ENCODE data around the gene NDUFA13.
A peak's percentile ranks its signal among the peaks of the same experiment; 100 is the strongest.

Gene NDUFA13

GRCh38 chr19:19489804-19490204 is 26.2 kb upstream of the NDUFA13 start:
- no peak for DNase-seq

- DNase-seq, result peak; percentile 81
Measured at GRCh38 chr19:19490214-19490968, 25.6 kb upstream of the NDUFA13 start.

DNA sequence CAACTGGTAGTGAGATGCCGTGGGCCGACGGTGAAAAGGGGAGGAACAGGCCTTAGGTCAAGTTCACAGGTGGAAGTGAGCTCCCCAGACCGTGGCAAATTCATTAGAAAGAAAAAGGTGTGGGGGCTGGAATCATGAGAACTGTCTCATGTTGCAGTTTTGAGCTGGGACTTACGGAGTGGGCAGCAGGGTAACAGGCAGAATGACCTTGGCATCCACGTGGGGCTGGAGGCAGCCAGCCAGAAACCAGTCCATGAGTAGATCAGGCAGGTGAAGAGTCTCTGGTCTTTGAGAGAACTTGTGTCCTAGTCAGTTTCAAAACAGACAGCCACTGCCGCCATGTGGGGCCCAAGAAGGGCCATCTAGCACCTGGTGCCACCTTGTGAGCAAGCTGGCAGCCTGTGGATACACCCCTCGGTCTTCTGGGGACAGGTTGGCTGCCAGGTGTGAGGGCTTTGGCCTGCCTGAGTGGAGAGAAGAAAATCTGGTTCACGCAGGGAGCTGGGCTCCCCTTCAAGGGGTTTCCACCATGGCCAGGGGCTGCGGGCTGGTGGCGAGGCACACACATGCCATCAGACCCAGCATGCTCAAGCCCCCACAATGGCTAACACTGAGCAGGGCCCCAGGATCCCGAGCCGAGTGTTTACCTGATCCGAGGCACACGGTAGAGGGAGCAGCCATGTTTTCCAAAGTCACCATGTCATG is 24.6 kb upstream of the NDUFA13 start:
- DNase-seq, result no peak

- DNase-seq, result no peak
Measured at GRCh38 chr19:19492026-19492610, 23.9 kb upstream of the NDUFA13 start.

DNA sequence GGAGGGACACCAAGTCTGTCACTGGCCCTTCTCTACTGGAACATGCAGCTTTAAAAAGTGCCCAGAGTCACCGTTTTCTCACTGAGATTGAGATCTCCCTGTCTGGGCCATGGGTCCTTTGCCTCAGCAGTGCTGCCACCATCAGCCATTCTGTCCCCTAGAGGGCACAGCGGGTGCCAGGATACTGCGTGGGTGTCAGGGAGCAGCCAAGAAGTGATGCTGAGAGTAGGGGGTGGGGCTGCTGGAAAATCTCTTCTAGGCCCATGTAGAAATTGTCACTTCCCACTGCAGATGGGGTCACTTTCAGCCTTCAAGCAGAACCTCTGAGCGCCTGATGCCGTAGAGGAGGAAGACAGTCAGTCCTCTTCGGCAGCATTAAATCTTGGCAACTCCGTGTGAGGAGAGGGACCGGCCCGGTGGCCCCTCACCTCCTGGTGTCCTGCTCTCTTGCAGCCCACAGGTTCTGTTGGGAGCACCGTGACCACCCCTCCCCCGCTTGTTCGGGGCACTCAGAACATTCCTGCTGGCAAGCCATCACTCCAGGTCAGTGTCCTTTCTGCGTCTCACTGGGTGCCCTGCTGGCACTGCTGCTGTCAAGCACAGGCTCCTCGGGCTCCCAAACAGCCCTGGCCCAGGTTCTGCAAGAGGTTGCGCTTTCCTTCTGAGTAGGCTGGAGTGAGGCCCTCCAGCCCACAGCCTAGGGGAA is 22.0 kb upstream of the NDUFA13 start:
- DNase-seq, result no peak

- DNase-seq, result no peak
Measured at GRCh38 chr19:19495614-19496603, 20.1 kb upstream of the NDUFA13 start.

- no peak for DNase-seq
Measured at GRCh38 chr19:19498255-19498991, 17.6 kb upstream of the NDUFA13 start.

DNA sequence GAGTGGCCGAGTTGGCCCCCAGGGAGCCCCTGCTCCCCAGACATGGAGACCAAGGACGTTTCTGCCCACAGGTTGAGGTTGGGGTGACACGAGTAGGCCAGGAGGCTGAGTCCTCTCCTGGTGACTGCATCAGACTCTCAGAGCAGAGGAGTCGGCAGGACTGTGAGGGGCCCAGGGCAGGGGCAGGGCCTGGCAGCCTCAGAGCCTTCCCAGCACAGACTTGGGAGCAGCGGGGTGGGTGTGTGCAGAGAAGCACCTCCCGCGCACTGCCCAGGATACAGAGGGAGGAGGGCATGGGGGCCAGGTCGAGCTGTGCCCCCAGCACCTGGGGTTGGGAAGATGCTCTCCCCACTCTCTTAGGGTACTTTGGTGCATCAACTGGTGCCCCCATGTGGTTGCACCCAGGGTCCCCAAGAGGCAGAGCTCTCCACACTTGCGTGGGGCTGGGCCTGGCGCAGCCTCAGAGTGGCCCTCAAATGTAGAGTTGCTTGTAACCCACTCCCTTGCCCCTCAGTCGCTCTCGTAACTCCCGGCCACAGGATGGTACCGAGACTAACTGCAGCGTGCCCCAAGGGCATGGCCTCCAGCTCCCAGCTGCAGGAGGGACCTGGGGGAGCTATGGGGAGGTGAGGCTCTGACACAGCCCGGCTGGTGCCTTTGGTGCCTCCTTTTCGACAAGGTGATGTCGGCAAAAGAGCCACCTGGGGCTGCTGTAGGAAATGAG is 16.6 kb upstream of the NDUFA13 start:
- DNase-seq, result no peak

GRCh38 chr19:19500975-19501644 is 14.9 kb upstream of the NDUFA13 start:
- DNase-seq, result no peak

DNA sequence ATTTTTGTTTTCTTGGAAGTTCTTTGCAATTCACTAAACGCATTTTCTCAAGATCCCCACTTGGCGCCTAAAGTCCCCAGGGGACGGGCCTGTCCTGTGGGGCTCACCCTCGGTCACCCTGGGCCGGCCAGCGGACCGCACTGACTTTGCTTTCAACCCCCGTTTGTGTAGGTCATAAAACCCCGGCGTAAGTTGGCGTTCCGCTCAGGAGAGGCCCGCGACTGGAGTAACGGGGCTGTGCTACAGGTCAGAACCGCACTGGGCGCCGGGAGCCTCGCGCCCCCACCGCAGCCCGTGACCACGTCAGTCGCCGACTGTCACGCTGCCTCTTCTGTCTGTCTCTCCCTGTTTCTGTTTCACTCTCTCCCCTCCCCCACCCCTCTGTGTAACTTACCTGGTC is 14.2 kb upstream of the NDUFA13 start:
- no peak for DNase-seq

DNA sequence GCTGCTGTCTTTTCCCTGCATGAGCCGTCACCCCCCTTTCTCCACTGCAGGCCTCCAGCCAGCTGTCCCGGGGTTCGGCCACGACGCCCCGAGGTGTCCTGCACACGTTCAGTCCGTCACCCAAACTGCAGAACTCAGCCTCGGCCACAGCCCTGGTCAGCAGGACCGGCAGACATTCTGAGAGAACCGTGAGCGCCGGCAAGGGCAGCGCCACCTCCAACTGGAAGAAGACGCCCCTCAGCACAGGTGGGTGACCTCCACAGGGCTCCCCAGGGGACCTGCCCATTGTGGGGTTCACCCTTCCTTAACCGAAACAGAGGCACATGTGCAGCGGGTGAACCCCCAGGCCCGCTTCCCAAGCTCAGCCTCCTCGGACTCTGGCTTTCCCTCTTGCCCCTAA is 13.7 kb upstream of the NDUFA13 start:
- no peak for DNase-seq

GRCh38 chr19:19502808-19503602 is 13.0 kb upstream of the NDUFA13 start:
- DNase-seq, result no peak

DNA sequence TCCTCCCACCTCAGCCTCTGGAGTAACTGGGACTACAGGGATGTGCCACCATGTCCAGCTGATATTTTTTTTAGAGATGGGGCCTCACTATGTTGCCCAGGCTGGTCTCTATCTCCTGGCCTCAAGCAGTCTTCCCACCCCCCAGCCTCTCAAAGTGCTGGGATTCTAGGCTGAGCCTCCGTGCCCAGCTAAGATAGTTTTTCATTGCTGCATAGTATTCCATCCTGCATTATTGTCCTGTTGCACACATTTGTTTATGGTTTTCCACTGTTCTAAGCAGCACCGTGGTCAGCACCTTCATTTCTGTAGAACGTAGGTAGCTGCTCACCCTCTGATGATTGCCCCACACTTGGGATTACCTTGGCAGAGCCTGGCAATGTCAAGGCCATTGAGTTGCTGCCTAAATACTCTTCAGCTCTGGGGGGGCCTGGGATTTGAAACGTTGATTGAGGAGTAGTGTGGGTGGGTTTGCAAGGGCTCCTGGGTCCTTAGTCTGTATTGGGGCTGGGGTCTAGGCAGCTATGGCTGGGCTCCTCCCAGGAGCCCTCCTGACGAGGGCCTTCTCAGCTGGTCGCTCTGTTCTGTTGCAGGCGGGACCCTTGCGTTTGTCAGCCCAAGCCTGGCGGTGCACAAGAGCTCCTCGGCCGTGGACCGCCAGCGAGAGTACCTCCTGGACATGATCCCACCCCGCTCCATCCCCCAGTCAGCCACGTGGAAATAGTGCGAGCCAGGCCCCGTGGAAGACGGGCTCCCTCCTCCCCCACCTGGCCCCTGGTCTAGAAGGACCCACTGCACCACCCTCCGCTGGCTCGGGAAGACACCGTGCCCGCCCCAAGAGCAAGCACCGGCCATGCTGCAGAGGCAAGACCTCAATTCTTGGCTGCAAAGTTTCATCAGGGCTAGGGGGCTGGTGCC is 11.0 kb upstream of the NDUFA13 start:
- DNase-seq, result no peak

GRCh38 chr19:19505669-19506326 is 10.2 kb upstream of the NDUFA13 start:
- DNase-seq, result no peak

DNA sequence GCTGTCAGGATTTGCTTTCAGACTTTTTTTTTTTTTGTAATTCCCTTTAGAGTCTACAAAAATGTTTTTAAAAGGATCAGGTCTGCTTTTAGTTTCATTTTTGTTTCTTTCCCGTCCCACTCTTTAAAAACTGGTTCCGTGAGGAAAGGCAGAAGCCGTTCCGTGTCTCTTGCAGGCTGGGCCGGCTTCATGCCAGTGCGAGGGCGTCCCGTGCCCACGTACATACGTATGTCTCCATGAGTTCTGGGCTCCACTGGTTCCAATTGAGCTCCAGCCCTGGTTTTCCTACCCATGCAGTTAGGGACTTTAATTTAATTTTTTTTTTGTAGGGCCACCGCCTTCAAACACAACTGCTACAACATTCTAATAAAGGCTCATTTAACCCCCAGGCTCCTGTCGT is 9.4 kb upstream of the NDUFA13 start:
- DNase-seq, result no peak

DNA sequence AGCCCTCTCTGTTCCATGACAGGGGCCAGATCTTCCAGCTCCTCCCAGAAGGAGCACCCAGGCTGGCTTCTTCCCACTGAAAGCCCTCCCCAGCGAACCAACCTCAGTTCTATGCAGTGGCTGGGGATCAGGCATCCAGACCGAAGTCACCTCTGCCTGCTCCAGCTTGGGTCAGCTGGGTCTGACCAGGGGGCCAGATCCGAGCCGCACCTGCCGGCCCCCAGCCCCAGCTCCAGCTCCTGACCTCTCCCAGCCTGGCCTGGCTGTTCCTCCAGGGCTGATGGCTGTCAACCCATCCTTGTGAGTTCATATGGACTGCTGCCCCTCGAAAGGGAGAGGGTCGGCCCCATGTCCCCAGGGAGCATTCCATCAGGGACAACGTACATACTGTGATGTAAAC is 8.7 kb upstream of the NDUFA13 start:
- no peak for DNase-seq

DNA sequence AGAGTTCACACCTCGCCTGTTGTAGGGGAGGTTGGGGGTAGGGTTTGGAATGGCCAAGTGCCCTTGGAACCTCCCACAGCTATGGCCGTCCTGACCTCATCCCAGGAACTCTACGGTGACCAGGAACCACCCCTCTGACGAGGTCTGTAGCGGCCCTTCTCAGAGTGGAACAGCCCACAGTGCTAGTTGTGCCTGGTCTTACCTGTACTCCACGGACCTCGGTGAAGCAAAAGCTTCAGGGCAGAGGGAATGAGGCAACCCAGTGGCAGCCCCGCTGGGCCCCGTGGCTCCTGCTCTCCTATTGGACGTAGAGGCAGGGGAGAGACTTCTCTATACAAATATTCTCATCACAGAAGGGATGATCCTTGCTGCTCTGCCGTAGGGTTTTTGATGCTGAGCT is 7.8 kb upstream of the NDUFA13 start:
- DNase-seq, result no peak

DNA sequence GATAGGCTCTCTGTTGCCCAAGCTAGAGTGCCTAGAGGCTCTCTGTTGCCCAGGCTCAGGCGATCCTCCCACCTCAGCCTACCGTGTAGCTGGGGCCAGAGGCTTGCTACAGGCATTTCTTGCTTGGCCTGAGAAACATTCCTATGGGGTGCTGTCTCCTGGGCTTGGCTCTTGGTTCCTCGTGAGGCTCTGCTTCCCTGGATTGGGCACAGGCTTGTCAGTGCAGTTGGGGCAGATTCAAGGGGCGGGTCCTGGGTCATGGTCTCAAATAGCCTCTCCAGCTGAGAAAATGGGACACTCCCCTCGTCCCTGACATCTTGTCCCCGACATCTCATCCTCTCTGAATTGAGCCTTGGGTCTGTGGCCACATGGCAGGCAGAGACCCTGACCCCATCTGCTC is 5.6 kb upstream of the NDUFA13 start:
- no peak for DNase-seq
